Endothelial cell of umbilical vein (primary cell): ENCODE measurements around the gene CHST15.

ENCODE experiments used
- EZH2 ChIP-seq: IDR thresholded peaks from 2 replicates; pipeline ENCODE4 v1.6.1; 2012; ENCODE audit warnings: borderline replicate concordance, low read depth, mild to moderate bottlenecking, moderate library complexity, low read length, inconsistent platforms; ENCODE audit not compliant: severe bottlenecking
- FOS ChIP-seq: IDR thresholded peaks from 2 replicates; pipeline ENCODE4 v1.6.1; 2011; ENCODE audit warnings: mild to moderate bottlenecking, low read length, moderate library complexity, borderline replicate concordance; ENCODE audit not compliant: insufficient read depth
- MAX ChIP-seq: IDR thresholded peaks from 2 replicates; pipeline ENCODE4 v1.6.1; 2011; ENCODE audit not compliant: insufficient read depth, insufficient read length
- POLR2A ChIP-seq: IDR thresholded peaks from 2 replicates; pipeline ENCODE4 v1.6.1; 2012; ENCODE audit warnings: low read depth, mild to moderate bottlenecking, control low read depth, low read length
- POLR2AphosphoS5 ChIP-seq: IDR thresholded peaks from 2 replicates; pipeline ENCODE4 v1.6.1; 2012; ENCODE audit warnings: low read depth, mild to moderate bottlenecking, control low read depth, low read length, moderate library complexity; ENCODE audit not compliant: insufficient read depth
- TF ChIP-seq, protein P1 (sequence below), 2 donors: IDR thresholded peaks; 1 replicate in 1 of 2; 2 replicates in 1 of 2; pipeline ENCODE4 v1.5.1; 2011; ENCODE audit warnings: low read length in 2 of 2, mild to moderate bottlenecking in 2 of 2, moderate library complexity in 2 of 2, control low read depth in 1 of 2, inconsistent platforms in 1 of 2, low read depth in 1 of 2; ENCODE audit not compliant: insufficient read depth in 1 of 2; ENCODE audit errors: extremely low read depth in 1 of 2

GRCh38 chr10:124006526-124006925 lies 86.9 kb downstream of the CHST15 start:
- TF ChIP-seq, protein P1, sequence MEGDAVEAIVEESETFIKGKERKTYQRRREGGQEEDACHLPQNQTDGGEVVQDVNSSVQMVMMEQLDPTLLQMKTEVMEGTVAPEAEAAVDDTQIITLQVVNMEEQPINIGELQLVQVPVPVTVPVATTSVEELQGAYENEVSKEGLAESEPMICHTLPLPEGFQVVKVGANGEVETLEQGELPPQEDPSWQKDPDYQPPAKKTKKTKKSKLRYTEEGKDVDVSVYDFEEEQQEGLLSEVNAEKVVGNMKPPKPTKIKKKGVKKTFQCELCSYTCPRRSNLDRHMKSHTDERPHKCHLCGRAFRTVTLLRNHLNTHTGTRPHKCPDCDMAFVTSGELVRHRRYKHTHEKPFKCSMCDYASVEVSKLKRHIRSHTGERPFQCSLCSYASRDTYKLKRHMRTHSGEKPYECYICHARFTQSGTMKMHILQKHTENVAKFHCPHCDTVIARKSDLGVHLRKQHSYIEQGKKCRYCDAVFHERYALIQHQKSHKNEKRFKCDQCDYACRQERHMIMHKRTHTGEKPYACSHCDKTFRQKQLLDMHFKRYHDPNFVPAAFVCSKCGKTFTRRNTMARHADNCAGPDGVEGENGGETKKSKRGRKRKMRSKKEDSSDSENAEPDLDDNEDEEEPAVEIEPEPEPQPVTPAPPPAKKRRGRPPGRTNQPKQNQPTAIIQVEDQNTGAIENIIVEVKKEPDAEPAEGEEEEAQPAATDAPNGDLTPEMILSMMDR (IDR thresholded peaks at IDR 0.05; ENCODE audit: extremely low read depth in 1 of 2, insufficient read depth in 1 of 2, low read depth in 1 of 2, low read length in 2 of 2), result no peak
- TF ChIP-seq MAX, result no peak
- TF ChIP-seq POLR2AphosphoS5, result no peak
- no peak for TF ChIP-seq FOS
- no peak for TF ChIP-seq POLR2A
- no peak for TF ChIP-seq EZH2
